K562 (cell line): Measurements from ENCODE around the gene HS6ST1.

Experiments used
- CTCF ChIP-seq, 3 experiments: IDR thresholded peaks in 2 of 3; conservative IDR thresholded peaks in 1 of 3; 2 replicates each; pipeline ENCODE4 v1.5.1; 2011 to 2012; ENCODE audit warnings: low read length in 3 of 3, mild to moderate bottlenecking in 3 of 3, control low read depth in 2 of 3, improper control_type of control experiment in 1 of 3, inconsistent platforms in 1 of 3, low read depth in 1 of 3, mixed read lengths in 1 of 3, moderate library complexity in 1 of 3; ENCODE audit not compliant: insufficient read depth in 2 of 3
- EZH2 ChIP-seq: IDR thresholded peaks from 2 replicates; pipeline ENCODE4 v1.6.1; 2012; ENCODE audit warnings: low read depth, mild to moderate bottlenecking, inconsistent platforms, low read length, borderline replicate concordance
- KDM1A ChIP-seq, 2 experiments: fragments of 450-650 bp; IDR thresholded peaks; 2 replicates each; pipeline ENCODE4 v1.6.1; 2016; ENCODE audit warnings: mild to moderate bottlenecking in 2 of 2
- KLF1 ChIP-seq: fragments of 450-650 bp; IDR thresholded peaks from 2 replicates; pipeline ENCODE4 v1.6.1; 2016; ENCODE audit warnings: missing genetic modification characterization, missing compliant biosample characterization
- KLF16 ChIP-seq: IDR thresholded peaks from 2 replicates; pipeline ENCODE4 v1.6.1; 2016; ENCODE audit warnings: antibody characterized with exemption
- MED1 ChIP-seq: sonication (generic); formaldehyde crosslinking; IDR thresholded peaks from 2 replicates; pipeline ENCODE4 v1.8.1; 2023; ENCODE audit warnings: missing genetic modification reagents, borderline replicate concordance
- NRF1 ChIP-seq, 2 experiments: fragments of 450-650 bp; IDR thresholded peaks in 1 of 2; conservative IDR thresholded peaks in 1 of 2; 2 replicates each; pipeline ENCODE4 v1.6.1; 2014; ENCODE audit warnings: mild to moderate bottlenecking in 2 of 2
- USF1 ChIP-seq: sonication (generic); formaldehyde crosslinking; IDR thresholded peaks from 2 replicates; pipeline ENCODE4 v1.9.0; 2022; ENCODE audit warnings: mild to moderate bottlenecking, missing genetic modification reagents
- ZHX1 ChIP-seq: fragments of 150-350 bp; conservative IDR thresholded peaks from 2 replicates; pipeline ENCODE4 v1.6.1; 2014; ENCODE audit warnings: low read length
- ZNF282 ChIP-seq: sonication (generic); formaldehyde crosslinking; IDR thresholded peaks from 2 replicates; pipeline ENCODE4 v1.8.1; 2023; ENCODE audit warnings: missing genetic modification reagents

DNA sequence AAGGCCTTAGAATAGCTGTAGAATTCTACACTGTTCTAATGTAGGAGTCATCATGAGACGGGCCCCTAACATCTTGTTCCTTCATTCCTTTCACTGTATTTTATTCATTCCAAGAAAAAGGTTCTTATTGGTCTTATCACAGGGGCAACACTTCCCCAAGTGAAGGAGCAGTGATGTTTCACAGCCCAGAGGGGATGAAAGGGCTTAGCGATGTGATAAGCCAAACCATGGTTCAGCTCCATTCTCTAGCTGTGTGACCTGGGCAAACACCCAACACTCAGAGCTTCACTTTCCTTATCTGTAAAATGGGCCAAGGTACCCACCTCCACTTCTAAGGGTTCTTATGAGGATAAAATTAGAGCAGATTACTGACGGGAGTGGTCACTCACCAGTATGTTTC lies 25.4 kb upstream of the HS6ST1 start:
- TF ChIP-seq ZNF282 (CRISPR knock-in tag) (no peak), CTCF (IDR thresholded peaks at IDR 0.05 in 2 of 3, conservative IDR thresholded peaks at IDR 0.05 in 1 of 3; ENCODE audit: insufficient read depth in 2 of 3, low read depth in 1 of 3, low read length in 3 of 3) (no peak), KLF1 (tag) (no peak), KLF16 (no peak), USF1 (CRISPR knock-in tag) (no peak), NRF1 (conservative IDR thresholded peaks at IDR 0.05 in 1 of 2, IDR thresholded peaks at IDR 0.05 in 1 of 2) (no peak), EZH2 (no peak), KDM1A (IDR thresholded peaks at IDR 0.05) (no peak), MED1 (CRISPR knock-in tag) (no peak), ZHX1 (no peak)
